ENCODE data around the gene CRYGC.
"Not testable (repeated sequence)": the region's sequence is repeated elsewhere in the genome, so short reads cannot be mapped to it uniquely, and the experiment has no call there.

The CRYGC gene

GRCh38 chr2:208129744-208130711, at the start of gene CRYGC:
Gene CRYGC, minus strand, starts transcription at chr2:208129828. Its CDS starts 36 bp downstream, at chr2:208129792.
- no peak for DNase-seq

GRCh38 chr2:208179028-208179609, 49.5 kb upstream of the CRYGC start:
- DNase-seq = peak; percentile 41

DNA sequence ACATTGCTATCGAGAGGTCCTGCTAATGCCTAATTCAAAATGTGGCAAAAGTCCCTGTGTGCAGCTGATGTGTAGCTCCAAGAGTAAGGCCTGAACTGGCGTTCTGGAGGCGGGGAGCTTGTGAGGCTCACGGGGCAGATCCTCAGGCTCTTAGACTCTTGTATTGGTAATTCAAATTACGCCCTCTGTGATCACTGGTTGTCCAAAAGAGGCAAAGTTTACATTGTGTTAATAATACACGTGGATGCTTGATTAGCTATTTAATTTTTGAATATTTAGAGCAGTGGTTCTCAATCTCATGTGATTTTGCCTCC, 46.2 kb upstream of the CRYGC start:
- no peak for DNase-seq

DNA sequence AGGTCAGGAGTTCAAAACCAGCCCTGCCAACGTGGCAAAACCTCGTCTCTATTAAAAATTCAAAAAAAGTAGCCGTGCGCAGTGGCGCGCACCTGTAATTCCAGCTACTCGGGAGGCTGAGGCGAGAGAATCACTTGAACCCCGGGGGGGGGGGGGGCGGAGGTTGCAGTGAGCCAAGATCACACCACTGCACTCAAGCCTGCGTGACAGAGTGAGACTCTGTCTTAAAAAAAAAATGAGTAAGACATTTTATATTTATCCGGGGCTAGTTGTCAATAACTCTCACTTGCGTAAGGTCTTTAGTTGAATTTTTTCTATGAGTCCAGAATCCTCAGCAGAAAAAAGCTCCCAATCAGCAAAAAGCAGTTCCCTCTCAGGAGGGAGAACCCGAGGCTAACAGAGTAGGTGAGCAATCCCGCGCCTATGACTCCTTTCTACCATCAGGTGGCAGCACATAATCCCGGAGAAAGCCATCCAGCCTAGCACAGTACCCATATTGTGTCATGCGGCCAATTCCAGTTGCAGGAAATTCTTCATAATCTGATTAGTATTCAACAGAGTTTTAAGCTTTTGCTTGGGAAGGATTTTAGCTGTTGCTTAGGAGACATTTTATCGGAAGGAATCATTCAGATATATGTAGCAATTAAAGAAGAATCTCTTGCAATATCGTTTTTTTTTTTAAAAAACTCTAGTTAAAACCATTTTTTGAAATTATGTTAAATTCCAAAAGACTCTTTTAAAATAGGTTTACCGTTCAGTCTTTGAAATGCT, 45.6 kb upstream of the CRYGC start:
- DNase-seq = peak; percentile 82

DNA sequence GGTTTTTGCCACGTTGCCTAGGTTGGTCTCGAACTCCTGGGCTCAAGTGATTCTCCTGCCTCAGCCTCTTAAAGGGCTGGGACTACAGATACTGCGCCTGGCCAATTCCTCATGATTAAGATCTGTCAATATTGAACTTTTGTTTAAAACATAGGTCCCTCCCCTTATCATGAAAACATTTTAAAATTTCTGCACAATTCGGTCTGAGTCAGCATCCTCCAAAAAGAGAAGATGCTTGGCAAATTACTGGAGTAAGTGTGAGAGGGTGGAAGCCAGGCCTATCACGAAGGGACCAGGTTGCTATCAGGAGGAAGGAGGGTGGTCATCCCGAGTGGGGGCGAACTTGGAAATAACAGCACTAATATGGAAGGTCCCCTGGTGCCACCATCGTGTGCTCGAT, 44.5 kb upstream of the CRYGC start:
- no peak for DNase-seq

DNA sequence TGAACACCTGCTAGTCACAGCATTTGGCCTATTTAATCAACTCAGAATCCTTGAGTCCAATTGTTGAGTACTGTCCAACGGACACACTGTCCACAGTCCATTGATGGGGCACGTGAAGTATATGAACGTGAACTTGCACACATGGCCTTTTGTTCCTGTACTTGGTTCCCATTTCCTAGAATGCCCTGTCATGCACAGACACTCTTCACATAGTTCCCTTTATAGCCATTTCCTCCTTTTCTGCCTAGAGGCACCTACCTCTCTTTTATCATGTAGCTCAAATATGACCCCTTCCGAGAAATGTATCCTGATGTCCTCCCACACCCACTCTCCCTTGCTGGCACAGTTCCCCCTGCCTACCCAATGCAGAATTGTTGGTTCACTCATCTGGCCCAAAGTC, 42.5 kb upstream of the CRYGC start:
- DNase-seq = no peak

- DNase-seq = no peak
Measured at GRCh38 chr2:208164951-208165755, 35.5 kb upstream of the CRYGC start.

DNA sequence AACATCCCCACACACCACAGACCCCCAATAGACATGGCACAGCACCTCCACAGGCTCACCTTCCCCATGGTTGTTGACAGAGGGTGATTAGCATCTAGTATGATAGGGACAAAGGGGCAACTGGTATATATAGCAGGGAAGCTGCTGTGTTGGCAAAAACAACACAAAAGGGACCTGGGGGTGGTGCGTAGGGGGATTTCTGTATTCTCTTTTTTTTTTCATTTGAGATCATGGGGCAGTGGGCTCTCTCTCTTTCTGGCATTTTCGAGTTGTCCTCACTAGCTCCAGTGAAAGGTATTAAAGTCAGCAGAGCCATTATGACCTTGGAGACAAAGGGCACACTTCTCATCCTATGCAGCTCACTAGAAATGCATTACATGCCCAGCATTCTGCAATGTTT, 33.9 kb upstream of the CRYGC start, which contains the start of gene CRYGA:
CRYGA (minus strand) TSS at position 101 of the 400 bp plus-strand sequence; CDS start at position 68, 33 bp downstream.
- no peak for DNase-seq

GRCh38 chr2:208156439-208156838, 26.8 kb upstream of the CRYGC start:
- no peak for DNase-seq

DNA sequence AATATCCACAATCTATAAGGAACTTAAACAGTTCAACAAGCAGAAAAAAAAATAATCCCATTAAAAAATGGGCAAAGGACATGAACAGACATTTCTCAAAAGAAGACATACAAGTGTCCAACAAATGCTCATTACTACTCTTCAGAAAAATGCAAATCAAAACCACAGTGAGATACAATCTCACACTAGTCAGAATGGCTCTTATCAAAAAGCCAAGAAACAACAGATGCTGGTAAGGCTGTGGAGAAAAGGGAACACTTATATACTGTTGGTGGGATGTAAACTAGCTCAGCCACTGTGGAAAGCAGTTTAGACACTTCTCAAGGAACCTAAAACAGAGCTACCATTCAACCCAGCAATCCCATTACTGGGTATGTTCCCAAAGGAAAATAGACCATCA, 23.5 kb upstream of the CRYGC start:
- DNase-seq = no peak

DNA sequence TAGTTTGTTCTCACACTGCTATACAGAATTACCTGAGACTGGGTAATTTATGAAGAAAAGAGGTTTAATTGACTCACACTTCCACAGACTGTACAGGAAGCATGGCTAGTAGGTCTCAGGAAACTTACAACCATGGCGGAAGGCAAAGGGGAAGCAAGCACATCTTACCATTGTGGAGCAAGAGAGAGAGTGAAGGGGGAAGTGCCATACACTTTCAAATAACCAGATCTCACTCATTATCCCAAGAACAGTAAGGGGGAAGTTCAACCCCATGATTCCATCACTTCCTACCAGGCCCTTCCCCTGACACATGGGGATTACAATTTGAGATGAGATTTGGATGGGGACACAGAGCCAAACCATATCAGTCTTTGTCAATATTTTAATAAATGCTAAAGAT, 21.3 kb upstream of the CRYGC start:
- no peak for DNase-seq

DNA sequence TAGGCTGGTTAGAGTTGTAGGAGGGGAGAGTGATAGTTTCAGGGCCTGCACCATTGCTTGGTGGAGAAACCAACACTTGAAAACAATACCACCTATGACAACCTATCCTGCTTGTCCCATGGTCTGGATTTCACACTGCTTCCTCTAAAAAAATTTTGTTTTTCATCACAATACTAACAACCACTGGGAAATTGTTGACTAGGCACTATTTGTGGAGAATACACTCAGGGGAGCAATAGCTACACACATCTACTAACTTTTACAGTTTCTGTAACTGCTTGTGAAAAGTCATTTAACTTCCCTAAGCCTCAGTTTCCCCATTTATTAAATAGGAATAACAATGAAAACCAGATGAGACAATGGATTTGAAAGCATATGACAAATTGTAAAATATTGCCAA, 20.5 kb upstream of the CRYGC start:
- no peak for DNase-seq

- DNase-seq = no peak
Measured at GRCh38 chr2:208148803-208149202, 19.2 kb upstream of the CRYGC start.

DNA sequence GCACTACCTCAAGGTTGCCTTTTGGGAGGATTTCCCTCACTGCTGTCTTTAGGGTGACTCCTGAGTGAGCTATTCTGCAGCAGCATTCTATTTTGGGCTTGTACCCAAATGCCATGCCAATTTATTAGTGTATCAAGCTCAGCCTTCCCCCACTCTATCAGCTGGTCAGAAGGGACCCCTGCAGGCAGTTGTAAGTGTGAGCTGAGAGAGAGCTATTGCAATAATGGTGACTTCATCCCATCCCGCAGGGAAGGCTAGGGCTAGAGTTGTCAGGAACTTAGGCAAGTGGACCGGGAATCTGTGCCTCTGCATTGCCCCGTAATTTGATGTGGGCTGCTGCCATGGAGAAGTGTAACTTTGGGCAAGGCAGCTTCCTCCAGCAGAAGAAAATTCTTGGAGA, 18.1 kb upstream of the CRYGC start:
- DNase-seq = no peak

DNA sequence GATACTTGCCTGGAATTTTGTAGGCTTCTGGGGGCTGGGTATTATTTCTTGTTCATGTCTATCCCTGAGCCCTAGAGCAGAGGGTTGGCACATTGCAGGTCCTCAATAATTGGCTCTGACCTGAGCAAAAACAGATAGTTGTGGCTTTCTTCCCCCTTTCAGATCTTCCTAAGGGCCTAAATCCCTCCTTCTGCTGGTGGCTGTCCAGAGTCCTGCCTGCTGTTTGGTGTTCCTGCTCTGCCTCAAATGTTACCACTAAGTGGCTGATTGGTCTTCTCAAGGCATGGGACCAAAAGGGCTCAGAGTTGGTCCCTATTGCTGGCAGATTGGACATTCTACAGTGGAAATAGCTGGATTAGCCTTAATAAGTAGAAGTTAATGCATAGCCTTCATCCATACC, 17.4 kb upstream of the CRYGC start:
- no peak for DNase-seq

- DNase-seq = no peak
Measured at GRCh38 chr2:208146006-208146405, 16.4 kb upstream of the CRYGC start, which contains the start of gene CRYGB. Gene CRYGB, minus strand, starts transcription at chr2:208146158. Its CDS starts 38 bp downstream, at chr2:208146120.

- DNase-seq = peak; percentile 37
Measured at GRCh38 chr2:208142925-208143799, 13.5 kb upstream of the CRYGC start.

- peak; percentile 43 for DNase-seq
Measured at GRCh38 chr2:208142240-208142924, 12.8 kb upstream of the CRYGC start.

GRCh38 chr2:208139447-208139846, 9.8 kb upstream of the CRYGC start:
- DNase-seq = no peak

DNA sequence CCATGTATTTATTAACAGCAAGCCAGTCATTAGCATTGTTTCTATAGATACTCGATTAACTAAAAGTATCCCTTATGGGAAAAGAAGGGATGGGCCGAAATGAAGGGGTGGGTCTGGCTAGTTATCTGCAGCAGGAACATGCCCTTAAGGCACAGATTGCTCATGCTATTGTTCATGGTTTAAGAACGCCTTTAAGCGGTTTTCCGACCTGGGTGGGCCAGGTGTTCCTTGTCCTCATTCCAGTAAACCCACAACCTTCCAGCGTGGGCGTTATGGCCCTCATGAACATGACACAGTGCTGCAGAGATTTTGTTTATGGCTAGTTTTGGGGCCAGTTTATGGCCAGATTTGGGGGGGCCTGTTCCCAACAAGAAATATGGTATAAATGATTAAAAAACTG, 8.7 kb upstream of the CRYGC start:
- DNase-seq = not testable (repeated sequence)

DNA sequence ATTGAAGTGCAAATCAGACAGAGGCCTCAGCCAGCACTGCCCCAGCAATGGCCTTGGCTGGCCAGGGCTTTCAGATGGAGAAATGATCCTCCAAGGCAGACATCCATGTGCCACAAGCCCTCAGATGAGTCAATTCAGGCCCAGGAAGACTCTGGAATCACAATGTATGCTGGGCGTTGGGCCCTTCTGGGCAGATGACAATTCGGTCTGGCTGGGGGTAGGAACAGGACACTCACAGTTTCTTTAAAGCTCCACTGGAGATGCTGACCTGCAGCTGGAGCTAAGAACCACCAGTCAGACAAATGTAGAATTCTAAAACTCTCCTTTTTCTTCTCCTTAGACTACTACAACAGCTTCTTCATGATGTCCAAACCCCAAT, 7.1 kb upstream of the CRYGC start:
- DNase-seq = no peak

Measured in NCI-H510A treated with DMSO at 0.1 percent for 48 hours (cell line).